ENCODE measurements around the gene TRNAU1AP.

Gene TRNAU1AP

DNA sequence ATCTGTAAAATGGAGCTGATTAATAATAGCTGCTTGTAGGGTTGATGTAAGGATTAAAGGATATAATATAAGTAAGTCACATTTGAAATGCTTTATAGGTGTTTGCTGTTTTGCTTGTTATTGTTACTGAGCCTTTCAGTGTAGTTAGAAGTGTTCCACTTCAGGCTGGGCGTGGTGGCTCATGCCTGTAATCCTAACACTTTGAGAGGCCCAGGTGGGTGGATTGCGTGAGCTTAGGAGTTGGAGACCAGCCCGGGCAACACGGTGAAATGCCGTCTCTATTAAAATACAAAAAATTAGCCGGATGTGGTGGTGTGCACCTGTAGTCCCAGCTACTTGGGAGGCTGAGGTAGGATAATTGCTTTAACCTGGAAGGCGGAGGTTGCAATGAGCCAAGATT lies 12.2 kb downstream of the TRNAU1AP start:
- DNase-seq (ENCODE audit: low read depth in 1 of 2, low spot score in 1 of 2), result no peak
- TF ChIP-seq SPI1 (IDR thresholded peaks at IDR 0.05; ENCODE audit: borderline replicate concordance, low read depth) (no peak), POLR2AphosphoS5 (IDR thresholded peaks at IDR 0.05; ENCODE audit: low read depth) (no peak), GABPA (IDR thresholded peaks at IDR 0.05; ENCODE audit: low read depth) (no peak)
- TF ChIP-seq, protein P1, sequence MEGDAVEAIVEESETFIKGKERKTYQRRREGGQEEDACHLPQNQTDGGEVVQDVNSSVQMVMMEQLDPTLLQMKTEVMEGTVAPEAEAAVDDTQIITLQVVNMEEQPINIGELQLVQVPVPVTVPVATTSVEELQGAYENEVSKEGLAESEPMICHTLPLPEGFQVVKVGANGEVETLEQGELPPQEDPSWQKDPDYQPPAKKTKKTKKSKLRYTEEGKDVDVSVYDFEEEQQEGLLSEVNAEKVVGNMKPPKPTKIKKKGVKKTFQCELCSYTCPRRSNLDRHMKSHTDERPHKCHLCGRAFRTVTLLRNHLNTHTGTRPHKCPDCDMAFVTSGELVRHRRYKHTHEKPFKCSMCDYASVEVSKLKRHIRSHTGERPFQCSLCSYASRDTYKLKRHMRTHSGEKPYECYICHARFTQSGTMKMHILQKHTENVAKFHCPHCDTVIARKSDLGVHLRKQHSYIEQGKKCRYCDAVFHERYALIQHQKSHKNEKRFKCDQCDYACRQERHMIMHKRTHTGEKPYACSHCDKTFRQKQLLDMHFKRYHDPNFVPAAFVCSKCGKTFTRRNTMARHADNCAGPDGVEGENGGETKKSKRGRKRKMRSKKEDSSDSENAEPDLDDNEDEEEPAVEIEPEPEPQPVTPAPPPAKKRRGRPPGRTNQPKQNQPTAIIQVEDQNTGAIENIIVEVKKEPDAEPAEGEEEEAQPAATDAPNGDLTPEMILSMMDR (IDR thresholded peaks at IDR 0.05; ENCODE audit: insufficient read depth, low read length), result no peak
- TF ChIP-seq, protein P2, sequence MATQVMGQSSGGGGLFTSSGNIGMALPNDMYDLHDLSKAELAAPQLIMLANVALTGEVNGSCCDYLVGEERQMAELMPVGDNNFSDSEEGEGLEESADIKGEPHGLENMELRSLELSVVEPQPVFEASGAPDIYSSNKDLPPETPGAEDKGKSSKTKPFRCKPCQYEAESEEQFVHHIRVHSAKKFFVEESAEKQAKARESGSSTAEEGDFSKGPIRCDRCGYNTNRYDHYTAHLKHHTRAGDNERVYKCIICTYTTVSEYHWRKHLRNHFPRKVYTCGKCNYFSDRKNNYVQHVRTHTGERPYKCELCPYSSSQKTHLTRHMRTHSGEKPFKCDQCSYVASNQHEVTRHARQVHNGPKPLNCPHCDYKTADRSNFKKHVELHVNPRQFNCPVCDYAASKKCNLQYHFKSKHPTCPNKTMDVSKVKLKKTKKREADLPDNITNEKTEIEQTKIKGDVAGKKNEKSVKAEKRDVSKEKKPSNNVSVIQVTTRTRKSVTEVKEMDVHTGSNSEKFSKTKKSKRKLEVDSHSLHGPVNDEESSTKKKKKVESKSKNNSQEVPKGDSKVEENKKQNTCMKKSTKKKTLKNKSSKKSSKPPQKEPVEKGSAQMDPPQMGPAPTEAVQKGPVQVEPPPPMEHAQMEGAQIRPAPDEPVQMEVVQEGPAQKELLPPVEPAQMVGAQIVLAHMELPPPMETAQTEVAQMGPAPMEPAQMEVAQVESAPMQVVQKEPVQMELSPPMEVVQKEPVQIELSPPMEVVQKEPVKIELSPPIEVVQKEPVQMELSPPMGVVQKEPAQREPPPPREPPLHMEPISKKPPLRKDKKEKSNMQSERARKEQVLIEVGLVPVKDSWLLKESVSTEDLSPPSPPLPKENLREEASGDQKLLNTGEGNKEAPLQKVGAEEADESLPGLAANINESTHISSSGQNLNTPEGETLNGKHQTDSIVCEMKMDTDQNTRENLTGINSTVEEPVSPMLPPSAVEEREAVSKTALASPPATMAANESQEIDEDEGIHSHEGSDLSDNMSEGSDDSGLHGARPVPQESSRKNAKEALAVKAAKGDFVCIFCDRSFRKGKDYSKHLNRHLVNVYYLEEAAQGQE (IDR thresholded peaks at IDR 0.05; ENCODE audit: insufficient replicate concordance, low read depth), result no peak
- no peak overlapping the region for H3K27ac ChIP-seq (replicated peaks)
- H3K27me3 ChIP-seq (ENCODE audit: insufficient read depth, poor library complexity, severe bottlenecking), result no peaks in the 10 kb centered on the region
- no peak overlapping the region for H3K4me3 ChIP-seq (replicated peaks; ENCODE audit: insufficient read depth, low read length)

DNA sequence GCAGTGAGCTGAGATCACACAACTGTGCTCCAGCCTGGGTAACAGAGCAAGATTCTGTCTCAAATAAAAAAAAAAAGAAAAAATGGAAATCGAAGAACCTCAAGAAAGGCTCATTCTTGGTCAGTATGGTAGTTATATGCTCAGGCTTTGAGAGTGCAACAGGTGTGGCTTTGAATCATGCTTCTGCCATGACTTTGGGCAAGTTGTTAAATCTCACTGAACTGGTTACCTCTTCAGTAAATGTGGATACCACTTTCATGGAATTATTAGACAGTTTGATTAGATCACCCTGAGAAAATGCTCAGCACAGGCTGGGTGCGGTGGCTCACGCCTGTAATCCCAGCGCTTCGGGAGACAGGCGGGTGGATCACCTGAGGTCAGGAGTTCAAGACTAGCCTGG lies 12.8 kb downstream of the TRNAU1AP start:
- no peak for DNase-seq (ENCODE audit: low read depth in 1 of 2, low spot score in 1 of 2)
- TF ChIP-seq, protein P2 (IDR thresholded peaks at IDR 0.05; ENCODE audit: insufficient replicate concordance, low read depth), result no peak
- TF ChIP-seq SPI1 (IDR thresholded peaks at IDR 0.05; ENCODE audit: borderline replicate concordance, low read depth), result no peak
- TF ChIP-seq, protein P1 (IDR thresholded peaks at IDR 0.05; ENCODE audit: insufficient read depth, low read length), result no peak
- no peak for TF ChIP-seq POLR2AphosphoS5 (IDR thresholded peaks at IDR 0.05; ENCODE audit: low read depth)
- no peak for TF ChIP-seq GABPA (IDR thresholded peaks at IDR 0.05; ENCODE audit: low read depth)
- Histone ChIP-seq H3K27ac (replicated peaks) (no peak overlapping the region), H3K27me3 (ENCODE audit: insufficient read depth, poor library complexity, severe bottlenecking) (no peaks in the 10 kb centered on the region), H3K4me3 (replicated peaks; ENCODE audit: insufficient read depth, low read length) (no peak overlapping the region)

DNA sequence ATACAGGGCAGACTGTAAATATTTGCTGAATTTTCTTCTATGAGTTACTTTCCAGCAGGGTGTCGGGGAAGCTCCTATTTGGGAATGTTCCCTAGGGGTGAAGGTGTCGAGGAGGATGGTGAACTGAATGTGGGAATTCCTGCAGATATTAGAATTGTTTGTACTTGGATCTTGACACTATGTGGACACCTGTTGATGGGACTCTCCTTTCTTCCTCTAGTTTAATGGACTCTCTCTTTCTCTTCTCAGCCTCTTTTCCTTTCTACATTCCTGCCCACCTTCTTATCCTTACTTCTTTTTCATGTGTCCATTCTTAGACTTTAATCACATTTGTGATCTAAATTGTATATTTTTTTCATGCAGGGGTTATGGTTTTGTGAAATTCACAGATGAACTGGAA lies 14.0 kb downstream of the TRNAU1AP start:
- DNase-seq (ENCODE audit: low read depth in 1 of 2, low spot score in 1 of 2), result no peak
- no peak overlapping the region for H3K4me3 ChIP-seq (replicated peaks; ENCODE audit: insufficient read depth, low read length)
- H3K27ac ChIP-seq (replicated peaks), result no peak overlapping the region
- H3K27me3 ChIP-seq (ENCODE audit: insufficient read depth, poor library complexity, severe bottlenecking), result no peaks in the 10 kb centered on the region
- TF ChIP-seq, protein P2 (IDR thresholded peaks at IDR 0.05; ENCODE audit: insufficient replicate concordance, low read depth), result no peak
- TF ChIP-seq, protein P1 (IDR thresholded peaks at IDR 0.05; ENCODE audit: insufficient read depth, low read length), result no peak
- TF ChIP-seq POLR2AphosphoS5 (IDR thresholded peaks at IDR 0.05; ENCODE audit: low read depth) (no peak), GABPA (IDR thresholded peaks at IDR 0.05; ENCODE audit: low read depth) (no peak), SPI1 (IDR thresholded peaks at IDR 0.05; ENCODE audit: borderline replicate concordance, low read depth) (no peak)

Measured in HL-60 (cell line).